ENCODE measurements around the gene ETV6. TPM values are rescaled to one million over a fixed set of nuclear protein-coding genes. Genes with fewer than 3 reads are reported as not detected.

The ETV6 gene
- total RNA-seq, 1 experiment from 2014 or later: 14.1 TPM

GRCh38 chr12:11673666-11674461, 24.4 kb downstream of the ETV6 start:
- ATAC-seq (no peak), DNase-seq (ENCODE audit: low read depth, low spot score) (no peak)
- no peak overlapping the region for H3K4me3 ChIP-seq (replicated peaks in 1 of 2; ENCODE audit: low read depth in 1 of 2, low read length in 2 of 2)
- 0 out of 2 replicates have a peak, but pooled peaks cover 3% of the 10 kb centered on the region for H3K79me2 ChIP-seq (ENCODE audit: insufficient read depth, low read length)
- no TSS peak for BruUV-seq (replicated peaks)
- ChIA-PET RAD21 (ENCODE audit: low non-redundant PET in 1 of 2, low total read pairs in 2 of 2, uncharacterized antibody in 2 of 2, unreplicated experiment in 2 of 2) (no interaction called here), POLR2A (no interaction called here), CTCF (no interaction called here)
- H3K4me2 ChIP-seq (ENCODE audit: low read length): no peak overlapping the region
- no peaks in the 10 kb centered on the region for H4K20me1 ChIP-seq (ENCODE audit: insufficient read depth)
- no peak for TF ChIP-seq REST (IDR thresholded peaks at IDR 0.05; ENCODE audit: low read depth)
- intact Hi-C loops (cut with micrococcal nuclease): no loop called here
- H3K9me3 ChIP-seq (ENCODE audit: control insufficient read depth in 1 of 2, insufficient read depth in 1 of 2, low read depth in 1 of 2, low read length in 2 of 2): no peaks in the 10 kb centered on the region
- no peaks in the 10 kb centered on the region for H3K4me1 ChIP-seq (ENCODE audit: control insufficient read depth in 1 of 2, insufficient read depth in 2 of 2, low read length in 2 of 2)
- no peak overlapping the region for H3K9ac ChIP-seq (ENCODE audit: low read length)
- H3K27me3 ChIP-seq (ENCODE audit: insufficient read depth, low read length): no peaks in the 10 kb centered on the region
- no peak overlapping the region for H3K27ac ChIP-seq (ENCODE audit: low read depth, low read length)
- H3K9me2 ChIP-seq (ENCODE audit: insufficient read depth): no peaks in the 10 kb centered on the region
- no peaks in the 10 kb centered on the region for H3K36me3 ChIP-seq (ENCODE audit: control insufficient read depth in 1 of 2, insufficient read depth in 2 of 2, low read length in 2 of 2)
- no peak overlapping the region for H2AFZ ChIP-seq (ENCODE audit: low read depth, low read length, poor library complexity, severe bottlenecking)

GRCh38 chr12:11674894-11675390, 25.5 kb downstream of the ETV6 start:
- Histone ChIP-seq H3K4me3 (replicated peaks in 1 of 2; ENCODE audit: low read depth in 1 of 2, low read length in 2 of 2) (no peak overlapping the region), H3K9me3 (ENCODE audit: control insufficient read depth in 1 of 2, insufficient read depth in 1 of 2, low read depth in 1 of 2, low read length in 2 of 2) (no peaks in the 10 kb centered on the region), H3K79me2 (ENCODE audit: insufficient read depth, low read length) (0 out of 2 replicates have a peak, but pooled peaks cover 3% of the 10 kb centered on the region), H2AFZ (ENCODE audit: low read depth, low read length, poor library complexity, severe bottlenecking) (no peak overlapping the region), H3K9me2 (ENCODE audit: insufficient read depth) (no peaks in the 10 kb centered on the region), H3K4me1 (ENCODE audit: control insufficient read depth in 1 of 2, insufficient read depth in 2 of 2, low read length in 2 of 2) (no peaks in the 10 kb centered on the region), H3K27me3 (ENCODE audit: insufficient read depth, low read length) (no peaks in the 10 kb centered on the region), H4K20me1 (ENCODE audit: insufficient read depth) (no peaks in the 10 kb centered on the region), H3K36me3 (ENCODE audit: control insufficient read depth in 1 of 2, insufficient read depth in 2 of 2, low read length in 2 of 2) (no peaks in the 10 kb centered on the region), H3K27ac (ENCODE audit: low read depth, low read length) (no peak overlapping the region), H3K4me2 (ENCODE audit: low read length) (no peak overlapping the region), H3K9ac (ENCODE audit: low read length) (no peak overlapping the region)
- POLR2A ChIA-PET: no interaction called here
- ATAC-seq (no peak), DNase-seq (ENCODE audit: low read depth, low spot score) (no peak)
- RAD21 ChIA-PET (ENCODE audit: low non-redundant PET in 1 of 2, low total read pairs in 2 of 2, uncharacterized antibody in 2 of 2, unreplicated experiment in 2 of 2): interaction anchor here in 1 of 2 experiments (0.6 kb wide), 1 partner anchor 423 kb away, joined by 5 read pairs; no protein-coding TSS in a partner anchor
- CTCF ChIA-PET: no interaction called here
- no TSS peak for BruUV-seq (replicated peaks)
- intact Hi-C loops (cut with micrococcal nuclease): no loop called here
- TF ChIP-seq REST (IDR thresholded peaks at IDR 0.05; ENCODE audit: low read depth) (no peak), SP1 (IDR thresholded peaks at IDR 0.05; ENCODE audit: low read depth) (no peak), CTCF (IDR thresholded peaks at IDR 0.05 in 2 of 3, conservative IDR thresholded peaks at IDR 0.05 in 1 of 3; ENCODE audit: borderline replicate concordance in 1 of 3, insufficient read depth in 1 of 3, low read depth in 2 of 3, low read length in 2 of 3) (no peak), YY1 (IDR thresholded peaks at IDR 0.05; ENCODE audit: extremely low read depth, insufficient replicate concordance, low read depth, low read length) (no peak), ELF1 (IDR thresholded peaks at IDR 0.05; ENCODE audit: borderline replicate concordance, low read depth) (no peak), EGR1 (IDR thresholded peaks at IDR 0.05; ENCODE audit: low read depth) (no peak), JUND (IDR thresholded peaks at IDR 0.05) (no peak), SIN3A (IDR thresholded peaks at IDR 0.05; ENCODE audit: low read depth) (no peak), POLR2A (IDR thresholded peaks at IDR 0.05; ENCODE audit: borderline replicate concordance, extremely low read depth, insufficient read depth, insufficient read length) (no peak)
